Panc1 (cell line): ENCODE data around the gene NOX5. TPM values are rescaled to one million over a fixed set of nuclear protein-coding genes. Genes with fewer than 3 reads are reported as not detected.

Experiments used
- ATAC-seq: fragments of 200-7000 bp; cut with Tn5 transposase; 2 replicates; pipeline ENCODE4 v1.9.1; 2020; ENCODE audit warnings: mild to moderate bottlenecking, moderate library complexity
- BruUV-seq: library from RNA; stranded (reverse); fragments of 400-500 nt; replicated peaks from 2 replicates; lab custom pipeline; 2021; lab: Mats Ljungman, UMichigan
- CTCF ChIA-PET: fragments of 300-600 bp; sonication (Branson Sonifier 250); formaldehyde crosslinking; loops from one replicate; lab custom pipeline; 2022; ENCODE audit warnings: antibody characterized with exemption; lab: Charles Lee
- POLR2A ChIA-PET: fragments of 300-600 bp; sonication (Branson Sonifier 250); formaldehyde crosslinking; loops from one replicate; lab custom pipeline; 2022; ENCODE audit warnings: antibody characterized with exemption; lab: Charles Lee
- DNase-seq: peaks from one replicate; pipeline ENCODE4 v3.0.0-alpha.2; 2010; ENCODE audit warnings: low read depth, low spot score
- H3K27ac ChIP-seq: 2 replicates; pipeline ENCODE4 v1.5.1; 2011; ENCODE audit warnings: mild to moderate bottlenecking, low read length, inconsistent platforms
- H3K27me3 ChIP-seq: fragments of 200-500 bp; sonication (Bioruptor generic); 2 replicates; pipeline ENCODE4 v1.6.0; 2014; ENCODE audit warnings: low read length, inconsistent platforms; ENCODE audit not compliant: control insufficient read depth, insufficient read depth
- H3K36me3 ChIP-seq: fragments of 200-500 bp; sonication (Bioruptor generic); 2 replicates; pipeline ENCODE4 v1.5.1; 2014; ENCODE audit warnings: inconsistent platforms, mild to moderate bottlenecking, low read length, moderate library complexity; ENCODE audit not compliant: control insufficient read depth, insufficient read depth
- H3K4me1 ChIP-seq: 2 replicates; pipeline ENCODE4 v1.5.1; 2011; ENCODE audit warnings: inconsistent platforms, mild to moderate bottlenecking, low read length, moderate library complexity; ENCODE audit not compliant: control insufficient read depth, insufficient read depth
- H3K4me3 ChIP-seq, 2 experiments: 2 replicates each; pipeline ENCODE4 v1.5.1; 2011 to 2012; ENCODE audit warnings: low read depth in 2 of 2, low read length in 2 of 2, mild to moderate bottlenecking in 2 of 2, inconsistent platforms in 1 of 2, moderate library complexity in 1 of 2
- H3K9me3 ChIP-seq: fragments of 200-500 bp; sonication (Bioruptor generic); 2 replicates; pipeline ENCODE4 v1.5.1; 2014; ENCODE audit warnings: low read depth, mild to moderate bottlenecking, inconsistent platforms, low read length, moderate library complexity; ENCODE audit not compliant: control insufficient read depth, insufficient read depth
- CTCF ChIP-seq: fragments of 450-650 bp; IDR thresholded peaks from 2 replicates; pipeline ENCODE4 v1.5.1; 2017; ENCODE audit warnings: mild to moderate bottlenecking
- POLR2AphosphoS5 ChIP-seq: IDR thresholded peaks from 2 replicates; pipeline ENCODE4 v1.6.1; 2012; ENCODE audit warnings: mild to moderate bottlenecking, low read depth, low read length, moderate library complexity
- REST ChIP-seq, 2 experiments: IDR thresholded peaks; 2 replicates each; pipeline ENCODE4 v1.6.1; 2011 to 2012; ENCODE audit warnings: low read depth in 2 of 2, control low read depth in 1 of 2, low read length in 1 of 2, mild to moderate bottlenecking in 1 of 2, moderate library complexity in 1 of 2; ENCODE audit not compliant: insufficient read depth in 1 of 2
- SIN3A ChIP-seq: IDR thresholded peaks from 2 replicates; pipeline ENCODE4 v1.6.1; 2012; ENCODE audit warnings: low read depth, mild to moderate bottlenecking, low read length, moderate library complexity, borderline replicate concordance; ENCODE audit not compliant: insufficient read depth
- TCF7L2 ChIP-seq: IDR thresholded peaks from 2 replicates; pipeline ENCODE4 v1.6.1; 2011; ENCODE audit warnings: mild to moderate bottlenecking, low read depth, low read length, inconsistent platforms
- in situ Hi-C: cut with HindIII; loops from 2 replicates; pipeline ENCODE4 v1.10.0; 2016; ENCODE audit warnings: low sequenced_read_pairs, low pct_unique_long_range_greater_than_20kb
- intact Hi-C: fragments of 100-400 bp; cut with micrococcal nuclease; formaldehyde crosslinking; loops from one replicate; pipeline ENCODE4 v1.10.0; 2022; ENCODE audit not compliant: unreplicated experiment
- total RNA-seq: library from RNA; stranded (reverse); gene quantifications from one replicate; pipeline ENCODE4 v1.2.1, GENCODE V29; 2021; ENCODE audit not compliant: unreplicated experiment

NOX5 gene
- total RNA-seq, 1 experiment from 2014 or later: 0.26 TPM

GRCh38 chr15:69038508-69038907, 24.0 kb downstream of the NOX5 start:
- Histone ChIP-seq H3K4me1 (no peaks in the 10 kb centered on the region; the same call in 1 of the 2 replicates), H3K4me3 (no peak overlapping the region), H3K36me3 (no peaks in the 10 kb centered on the region), H3K27me3 (no peaks in the 10 kb centered on the region), H3K27ac (no peak overlapping the region), H3K9me3 (no peaks in the 10 kb centered on the region)
- ATAC-seq (no peak), DNase-seq (no peak)
- intact Hi-C loops (no loop called here), in situ Hi-C loops (no loop called here)
- no TSS peak for BruUV-seq
- ChIA-PET POLR2A (interaction anchor here (0.7 kb wide), 1 partner anchor 1010 kb away, joined by 8 read pairs; no protein-coding TSS in a partner anchor), CTCF (interaction anchor here (0.7 kb wide), 1 partner anchor 87 kb away, joined by 3 read pairs; no protein-coding TSS in a partner anchor)
- no peak for TF ChIP-seq TCF7L2
- no peak for TF ChIP-seq REST (IDR thresholded peaks at IDR 0.05; ENCODE audit: insufficient read depth in 1 of 2, low read depth in 2 of 2, low read length in 1 of 2)
- no peak for TF ChIP-seq POLR2AphosphoS5
- TF ChIP-seq SIN3A: no peak

GRCh38 chr15:69039516-69040225, 25.2 kb downstream of the NOX5 start:
- Histone ChIP-seq H3K4me1 (no peaks in the 10 kb centered on the region; the same call in 1 of the 2 replicates), H3K27me3 (no peaks in the 10 kb centered on the region), H3K9me3 (no peaks in the 10 kb centered on the region), H3K27ac (no peak overlapping the region), H3K4me3 (no peak overlapping the region), H3K36me3 (no peaks in the 10 kb centered on the region)
- DNase-seq (no peak), ATAC-seq (no peak)
- BruUV-seq: no TSS peak
- ChIA-PET CTCF (interaction anchor here (0.7 kb wide), 1 partner anchor 88 kb away, joined by 3 read pairs; no protein-coding TSS in a partner anchor), POLR2A (interaction anchor here (0.7 kb wide), 1 partner anchor 1008 kb away, joined by 8 read pairs; no protein-coding TSS in a partner anchor)
- TF ChIP-seq TCF7L2: no peak
- intact Hi-C loops: no loop called here
- in situ Hi-C loops: no loop called here

GRCh38 chr15:69042531-69042930, 28.0 kb downstream of the NOX5 start:
- ATAC-seq (no peak), DNase-seq (no peak)
- ChIA-PET CTCF (no interaction called here), POLR2A (no interaction called here)
- no peak overlapping the region for H3K27ac ChIP-seq
- TF ChIP-seq SIN3A (no peak), TCF7L2 (no peak), REST (IDR thresholded peaks at IDR 0.05; ENCODE audit: insufficient read depth in 1 of 2, low read depth in 2 of 2, low read length in 1 of 2) (no peak), POLR2AphosphoS5 (no peak), CTCF (no peak)
- H3K4me3 ChIP-seq: no peak overlapping the region
- in situ Hi-C loops (no loop called here), intact Hi-C loops (no loop called here)
- BruUV-seq: no TSS peak
- no peaks in the 10 kb centered on the region for H3K27me3 ChIP-seq
- no peaks in the 10 kb centered on the region for H3K9me3 ChIP-seq
- no peaks in the 10 kb centered on the region for H3K36me3 ChIP-seq
- H3K4me1 ChIP-seq: no peaks in the 10 kb centered on the region
